Common myeloid progenitor, CD34-positive (primary cell): ENCODE results near the gene STARD7.

Source experiments
- CTCF ChIA-PET: fragments of 350-600 bp; sonication (Branson Sonifier 250); formaldehyde crosslinking; loops from one replicate; lab custom pipeline; 2021; ENCODE audit warnings: antibody characterized with exemption; lab: Charles Lee
- POLR2A ChIA-PET: fragments of 350-600 bp; sonication (Branson Sonifier 250); formaldehyde crosslinking; loops from one replicate; lab custom pipeline; 2021; ENCODE audit warnings: antibody characterized with exemption; lab: Charles Lee
- DNase-seq, 3 donors: peaks; one replicate each; pipeline versions ENCODE4 v3.0.0 to v3.0.0-alpha.2; 2013
- H3K27ac ChIP-seq, 2 experiments: 1 replicate in 1 of 2; 2 replicates in 1 of 2; pipeline ENCODE4 v1.7.0; 2013; ENCODE audit warnings: inconsistent platforms in 2 of 2, low read length in 2 of 2, mild to moderate bottlenecking in 2 of 2, low read depth in 1 of 2, moderate library complexity in 1 of 2; ENCODE audit not compliant: severe bottlenecking in 2 of 2, insufficient read depth in 1 of 2, poor library complexity in 1 of 2
- H3K27me3 ChIP-seq, 5 experiments: replicated peaks in 2 of 5; 1 replicate in 3 of 5; 2 replicates in 2 of 5; pipeline versions ENCODE4 v1.6.1 to v1.7.0; 2013; ENCODE audit warnings: low read length in 4 of 5, mild to moderate bottlenecking in 2 of 5, moderate library complexity in 2 of 5, inconsistent platforms in 1 of 5; ENCODE audit not compliant: insufficient read depth in 5 of 5, control insufficient read depth in 4 of 5
- H3K36me3 ChIP-seq, 4 experiments: 1 replicate in 2 of 4; 2 replicates in 2 of 4; pipeline versions ENCODE4 v1.6.1 to v1.7.0; 2013; ENCODE audit warnings: low read length in 3 of 4, control low read depth in 1 of 4, mild to moderate bottlenecking in 1 of 4; ENCODE audit not compliant: control insufficient read depth in 4 of 4, insufficient read depth in 4 of 4
- H3K4me1 ChIP-seq, 4 experiments: 1 replicate in 3 of 4; 2 replicates in 1 of 4; pipeline versions ENCODE4 v1.6.1 to v1.7.1; 2013; ENCODE audit warnings: low read length in 3 of 4, mild to moderate bottlenecking in 3 of 4, control low read depth in 1 of 4, inconsistent platforms in 1 of 4, moderate library complexity in 1 of 4; ENCODE audit not compliant: control insufficient read depth in 4 of 4, insufficient read depth in 4 of 4; ENCODE audit errors: control extremely low read depth in 1 of 4
- H3K4me3 ChIP-seq, 7 experiments: 1 replicate in 4 of 7; 2 replicates in 3 of 7; pipeline versions ENCODE4 v1.5.1 to v1.7.0; 2013; ENCODE audit warnings: mild to moderate bottlenecking in 7 of 7, low read length in 6 of 7, moderate library complexity in 6 of 7, inconsistent platforms in 2 of 7, low read depth in 2 of 7, control low read depth in 1 of 7; ENCODE audit not compliant: insufficient read depth in 4 of 7, control insufficient read depth in 1 of 7; ENCODE audit errors: extremely low read depth in 1 of 7
- H3K9me3 ChIP-seq, 5 experiments: 1 replicate in 4 of 5; 2 replicates in 1 of 5; pipeline versions ENCODE4 v1.6.1 to v1.7.1; 2013; ENCODE audit warnings: low read length in 4 of 5, mild to moderate bottlenecking in 2 of 5, inconsistent platforms in 1 of 5, low read depth in 1 of 5, moderate library complexity in 1 of 5; ENCODE audit not compliant: control insufficient read depth in 4 of 5, insufficient read depth in 2 of 5; ENCODE audit errors: control extremely low read depth in 1 of 5
- WGBS: methylation state at CpG from one replicate; pipeline ENCODE4 v1.1.5; 2013; ENCODE audit not compliant: insufficient coverage; 5-methylcytosine and 5-hydroxymethylcytosine counted together

Gene STARD7

DNA sequence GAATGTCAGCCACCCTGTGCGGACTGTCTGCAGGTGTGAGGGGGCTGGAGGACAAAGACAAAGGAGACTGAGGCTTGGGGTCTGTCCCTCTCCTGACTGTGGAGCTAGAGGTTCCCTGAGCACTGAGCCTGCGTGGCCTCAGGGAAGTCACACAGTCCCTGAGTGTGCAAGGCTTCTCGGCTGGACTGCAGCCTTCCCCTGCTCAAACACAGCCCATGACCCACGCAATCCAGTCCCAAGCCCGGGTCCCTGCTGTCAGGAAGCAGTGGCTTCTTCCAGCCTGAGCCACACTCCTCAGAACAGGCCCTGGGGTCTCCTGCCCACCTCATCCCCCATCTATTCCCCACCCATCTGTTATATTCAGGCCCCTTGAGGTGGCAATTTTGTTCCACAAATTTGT is 73.0 kb downstream of the STARD7 start:
- H3K27ac ChIP-seq, result no peak overlapping the region
- 96% methylated on average over 4 of the region's 5 CpGs for WGBS
- H3K4me1 ChIP-seq, result no peaks in the 10 kb centered on the region
- H3K9me3 ChIP-seq, result no peaks in the 10 kb centered on the region
- H3K27me3 ChIP-seq, result peaks cover 0 to 4% (median 0%) of the 10 kb centered on the region in 5 experiments
- ChIA-PET POLR2A (no interaction called here), CTCF (interaction anchor here (1.1 to 15.8 kb wide), 2 partner anchors 27 to 37 kb away, joined by 3 to 346 read pairs; no protein-coding TSS in a partner anchor)
- no peak overlapping the region for H3K4me3 ChIP-seq
- H3K36me3 ChIP-seq, result no peaks in the 10 kb centered on the region
- DNase-seq, result no peak

DNA sequence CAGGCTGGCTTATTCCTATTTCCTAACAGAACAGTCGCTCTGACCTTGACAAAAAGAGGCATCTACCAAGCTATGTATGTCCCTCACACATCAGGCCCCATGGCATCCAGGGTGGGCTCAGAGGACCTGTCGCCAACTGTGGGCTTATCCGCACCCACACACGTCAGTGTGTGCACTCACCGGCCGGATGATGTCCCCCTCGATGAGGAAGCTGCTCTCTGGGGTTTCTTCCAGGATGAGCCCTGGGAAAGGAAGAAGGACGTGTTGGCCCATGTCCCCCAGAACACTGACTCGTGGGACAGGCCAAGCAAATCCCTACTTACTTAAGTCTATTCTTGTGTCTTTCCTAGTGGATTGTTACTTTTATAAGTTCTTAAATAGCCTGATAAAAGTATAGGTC is 73.5 kb downstream of the STARD7 start:
- H3K4me3 ChIP-seq, result no peak overlapping the region
- H3K9me3 ChIP-seq, result no peaks in the 10 kb centered on the region
- peaks cover 0 to 4% (median 0%) of the 10 kb centered on the region in 5 experiments for H3K27me3 ChIP-seq
- H3K4me1 ChIP-seq, result no peaks in the 10 kb centered on the region
- CTCF ChIA-PET, result interaction anchor here (1.1 to 15.8 kb wide), 2 partner anchors 26 to 38 kb away, joined by 3 to 346 read pairs; no protein-coding TSS in a partner anchor
- no peak overlapping the region for H3K27ac ChIP-seq
- no peak for DNase-seq
- WGBS, result 95% methylated on average over 8 of the region's 9 CpGs
- H3K36me3 ChIP-seq, result no peaks in the 10 kb centered on the region
- POLR2A ChIA-PET, result interaction anchor here (0.7 kb wide), 1 partner anchor 11 kb away, joined by 3 read pairs; no protein-coding TSS in a partner anchor
